ENCODE results near the gene OPCML. TPM values are rescaled to one million over a fixed set of nuclear protein-coding genes. Genes with fewer than 3 reads are reported as not detected.

Gene OPCML
- total RNA-seq, 1 experiment from 2014 or later: 0.13 TPM

DNA sequence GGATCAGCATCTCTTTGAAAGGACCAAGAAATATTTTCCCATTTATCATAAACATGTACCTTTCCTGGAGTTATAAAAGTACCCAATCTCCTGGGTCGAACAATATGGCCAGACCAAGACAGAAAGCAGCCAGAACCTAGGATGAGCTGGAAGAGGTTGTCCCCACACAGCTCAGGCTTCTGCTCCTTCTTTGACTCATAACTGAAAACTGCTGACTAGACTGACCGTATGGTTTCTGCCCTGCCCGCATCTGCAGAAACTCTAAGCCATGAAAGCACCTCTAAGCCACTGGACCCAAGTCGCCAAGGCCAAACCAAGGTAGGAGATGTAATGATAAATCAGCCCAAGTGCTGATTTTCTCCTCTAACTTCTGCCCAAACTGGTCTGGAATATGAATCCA is 129.8 kb downstream of the OPCML start:
- Histone ChIP-seq H3K27ac (ENCODE audit: low read depth, low read length, poor library complexity, severe bottlenecking) (no peak overlapping the region), H3K9me3 (ENCODE audit: low read depth, low read length, poor library complexity, severe bottlenecking) (peaks cover 18% of the 10 kb centered on the region), H3K4me3 (ENCODE audit: low read depth, low read length, poor library complexity, severe bottlenecking) (no peak overlapping the region), H3K36me3 (ENCODE audit: insufficient read depth, low read length, poor library complexity, severe bottlenecking) (no peaks in the 10 kb centered on the region), H3K4me1 (ENCODE audit: insufficient read depth, low read length, poor library complexity, severe bottlenecking) (no peaks in the 10 kb centered on the region), H3K27me3 (replicated peaks; ENCODE audit: insufficient read depth, low read depth, low read length, poor library complexity) (no peaks in the 10 kb centered on the region)
- DNase-seq (ENCODE audit: low spot score): no peak
- no TSS peak for BruUV-seq (replicated peaks)
- CTCF ChIA-PET: no interaction called here
- intact Hi-C loops (cut with micrococcal nuclease; ENCODE audit: unreplicated experiment): no loop called here
- no peak for TF ChIP-seq CTCF (conservative IDR thresholded peaks at IDR 0.05; ENCODE audit: low read depth, low read length)
- no peak for TF ChIP-seq EZH2 (IDR thresholded peaks at IDR 0.05; ENCODE audit: borderline replicate concordance, low read depth, low read length, poor library complexity, severe bottlenecking)
- POLR2A ChIA-PET (ENCODE audit: low non-redundant PET): no interaction called here

GRCh38 chr11:133399855-133400625 is 132.3 kb downstream of the OPCML start:
- H3K9me3 ChIP-seq (ENCODE audit: low read depth, low read length, poor library complexity, severe bottlenecking): peaks cover 29% of the 10 kb centered on the region
- no peak overlapping the region for H3K27ac ChIP-seq (ENCODE audit: low read depth, low read length, poor library complexity, severe bottlenecking)
- no peak for DNase-seq (ENCODE audit: low spot score)
- H3K4me1 ChIP-seq (ENCODE audit: insufficient read depth, low read length, poor library complexity, severe bottlenecking): no peaks in the 10 kb centered on the region
- TF ChIP-seq CTCF (conservative IDR thresholded peaks at IDR 0.05; ENCODE audit: low read depth, low read length) (no peak), EZH2 (IDR thresholded peaks at IDR 0.05; ENCODE audit: borderline replicate concordance, low read depth, low read length, poor library complexity, severe bottlenecking) (no peak)
- CTCF ChIA-PET: no interaction called here
- no peak overlapping the region for H3K4me3 ChIP-seq (ENCODE audit: low read depth, low read length, poor library complexity, severe bottlenecking)
- intact Hi-C loops (cut with micrococcal nuclease; ENCODE audit: unreplicated experiment): no loop called here
- no TSS peak for BruUV-seq (replicated peaks)
- no peaks in the 10 kb centered on the region for H3K36me3 ChIP-seq (ENCODE audit: insufficient read depth, low read length, poor library complexity, severe bottlenecking)
- POLR2A ChIA-PET (ENCODE audit: low non-redundant PET): no interaction called here
- no peaks in the 10 kb centered on the region for H3K27me3 ChIP-seq (replicated peaks; ENCODE audit: insufficient read depth, low read depth, low read length, poor library complexity)

GRCh38 chr11:133399294-133399693 is 133.0 kb downstream of the OPCML start:
- Histone ChIP-seq H3K4me3 (ENCODE audit: low read depth, low read length, poor library complexity, severe bottlenecking) (no peak overlapping the region), H3K36me3 (ENCODE audit: insufficient read depth, low read length, poor library complexity, severe bottlenecking) (no peaks in the 10 kb centered on the region), H3K9me3 (ENCODE audit: low read depth, low read length, poor library complexity, severe bottlenecking) (peaks cover 28% of the 10 kb centered on the region), H3K4me1 (ENCODE audit: insufficient read depth, low read length, poor library complexity, severe bottlenecking) (no peaks in the 10 kb centered on the region), H3K27ac (ENCODE audit: low read depth, low read length, poor library complexity, severe bottlenecking) (no peak overlapping the region), H3K27me3 (replicated peaks; ENCODE audit: insufficient read depth, low read depth, low read length, poor library complexity) (no peaks in the 10 kb centered on the region)
- BruUV-seq (replicated peaks): no TSS peak
- intact Hi-C loops (cut with micrococcal nuclease; ENCODE audit: unreplicated experiment): no loop called here
- TF ChIP-seq CTCF (conservative IDR thresholded peaks at IDR 0.05; ENCODE audit: low read depth, low read length) (no peak), EZH2 (IDR thresholded peaks at IDR 0.05; ENCODE audit: borderline replicate concordance, low read depth, low read length, poor library complexity, severe bottlenecking) (no peak)
- DNase-seq (ENCODE audit: low spot score): no peak
- ChIA-PET POLR2A (ENCODE audit: low non-redundant PET) (no interaction called here), CTCF (no interaction called here)

Measured in A673 (cell line).